NCI-H2107 (cell line): ENCODE measurements around the gene ANKRD11.
"Not testable (repeated sequence)": the region's sequence is repeated elsewhere in the genome, so short reads cannot be mapped to it uniquely, and the experiment has no call there.

Source experiments
- DNase-seq: peaks from one replicate; lab custom pipeline; 2025; lab: John Stamatoyannopoulos, UW

Gene ANKRD11

DNA sequence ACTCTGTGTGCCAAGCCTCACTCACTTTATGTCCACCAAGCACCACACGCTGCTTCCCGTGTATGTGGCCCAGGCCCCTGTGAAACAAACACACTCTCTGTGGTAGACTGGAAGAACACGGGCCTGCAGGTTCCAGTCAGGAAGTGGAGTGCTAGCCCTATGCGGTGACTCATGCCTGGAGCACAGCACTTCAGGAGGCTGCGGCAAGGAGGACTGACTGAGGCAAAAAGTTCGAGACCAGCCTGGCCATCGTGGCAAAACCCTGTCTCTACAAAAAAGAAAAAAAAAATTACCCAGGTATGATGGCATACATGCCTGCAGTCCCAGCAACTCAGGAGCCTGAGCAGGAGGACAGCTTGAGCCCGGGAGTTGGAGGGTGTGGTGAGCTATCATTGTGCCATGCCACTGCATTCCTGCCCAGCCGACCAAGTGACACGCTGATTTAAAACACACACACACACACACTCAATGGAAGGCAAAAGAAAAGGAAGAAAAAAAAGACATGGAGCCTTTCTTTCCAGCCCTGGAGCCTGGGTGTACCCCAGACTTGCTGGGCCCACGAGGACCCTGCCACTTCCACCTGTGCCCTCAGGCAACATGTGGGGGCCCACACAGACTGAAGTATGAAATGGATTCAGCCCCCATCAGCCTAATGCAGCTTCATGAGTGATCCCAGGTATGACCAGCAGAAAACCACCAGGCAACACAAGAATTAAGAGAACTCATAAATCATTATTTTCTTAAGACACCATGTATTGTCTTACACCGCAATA is 126.6 kb downstream of the ANKRD11 start:
- DNase-seq: no peak

DNA sequence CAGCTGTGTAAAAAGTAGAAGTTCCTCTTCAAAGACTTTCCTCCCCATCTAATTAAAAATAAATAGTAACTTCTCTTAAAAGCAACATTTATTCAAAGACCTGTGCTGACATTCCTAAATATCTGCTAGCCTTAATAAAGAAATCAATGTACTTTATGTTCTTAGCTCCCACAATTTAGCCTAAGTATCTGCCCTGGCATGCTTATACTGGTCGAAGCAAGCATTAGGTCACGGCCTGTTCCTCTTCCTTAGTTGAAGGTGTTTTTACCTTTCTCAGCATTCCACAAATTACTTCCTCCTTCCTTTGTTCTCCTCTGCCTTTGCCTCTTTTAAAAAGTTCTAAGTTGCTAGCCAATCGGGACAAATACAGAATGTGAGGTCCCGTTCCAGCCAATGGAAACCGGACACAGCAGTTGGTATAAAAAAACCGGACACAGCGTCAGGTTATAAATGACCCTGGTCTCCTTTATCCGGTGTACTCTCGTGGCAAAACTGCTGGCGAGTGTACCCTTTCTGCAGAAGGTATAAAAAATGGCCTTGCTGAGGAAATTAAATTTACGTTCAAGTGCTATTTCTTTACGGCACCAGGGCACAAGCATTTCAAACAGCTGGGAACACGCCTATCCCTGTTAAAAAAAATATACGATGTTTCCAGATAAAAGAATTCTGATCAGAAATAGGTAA is 127.7 kb downstream of the ANKRD11 start:
- not testable (repeated sequence) for DNase-seq

DNA sequence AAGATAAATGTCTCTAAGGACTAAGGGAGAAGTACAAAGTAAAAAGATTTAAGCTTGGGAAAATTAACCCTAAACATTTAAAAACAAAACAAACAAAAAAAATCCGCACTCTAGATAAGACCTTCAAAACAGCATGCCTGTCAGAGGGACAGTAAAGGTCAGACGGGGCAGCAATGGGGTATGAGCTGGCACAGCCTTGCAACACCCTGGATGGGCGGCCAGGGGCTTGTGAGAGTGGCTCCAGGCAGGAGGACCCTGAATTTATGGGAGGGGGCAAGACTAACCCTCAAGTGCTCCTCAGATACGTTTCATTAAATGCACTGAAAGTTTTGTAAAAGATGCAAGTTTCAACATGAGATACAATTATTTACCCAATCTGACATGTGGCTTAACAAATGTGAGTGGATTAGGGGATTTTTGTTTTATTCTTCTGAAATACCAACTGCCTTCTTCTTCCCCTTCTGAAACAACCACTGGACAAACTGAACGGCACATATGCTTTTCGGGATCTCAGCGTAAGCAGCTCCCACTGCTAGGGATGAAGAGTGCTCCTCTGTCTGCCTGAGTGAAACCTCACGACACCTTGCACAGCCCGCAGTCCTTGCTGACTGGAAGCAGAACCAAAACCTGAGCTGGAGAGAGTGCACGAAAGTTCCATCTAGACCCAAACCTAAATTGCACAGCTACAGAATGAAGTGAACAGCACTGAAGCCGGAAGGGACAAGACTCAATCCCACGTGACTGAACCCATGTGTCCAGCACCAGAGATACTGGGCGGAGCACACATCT is 128.4 kb downstream of the ANKRD11 start:
- DNase-seq: no peak

DNA sequence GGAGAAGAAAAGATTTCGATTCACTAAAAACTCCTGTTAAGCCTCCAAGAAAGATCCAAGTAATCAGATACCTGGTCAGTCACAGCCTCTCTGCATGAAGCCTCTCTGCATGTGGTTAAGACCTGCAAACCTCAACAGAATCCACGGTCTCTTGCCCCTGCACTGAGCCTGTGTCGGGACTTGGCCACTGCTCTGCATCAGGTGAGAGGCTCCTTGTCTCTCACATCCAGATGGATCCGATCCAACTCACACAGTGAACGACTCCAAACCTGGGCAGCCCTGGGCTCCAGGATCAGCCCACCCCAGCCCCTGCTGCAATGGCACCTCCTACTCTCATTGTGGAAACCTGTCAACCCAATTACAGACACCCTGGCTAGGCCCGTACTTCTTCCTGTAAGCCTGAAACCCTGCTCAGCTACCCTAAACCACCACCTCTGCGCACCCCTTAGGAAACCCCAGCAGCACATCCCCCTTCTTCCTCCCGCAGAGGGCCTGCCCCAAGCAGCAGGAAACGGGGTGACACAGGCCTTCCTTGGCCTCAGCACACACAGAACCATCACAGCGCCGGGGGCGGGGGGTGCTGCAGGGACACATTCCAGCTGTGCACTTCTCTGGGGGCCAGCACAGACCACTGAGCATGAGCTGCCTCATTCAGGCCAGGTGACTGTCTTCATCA is 129.5 kb downstream of the ANKRD11 start:
- no peak for DNase-seq

DNA sequence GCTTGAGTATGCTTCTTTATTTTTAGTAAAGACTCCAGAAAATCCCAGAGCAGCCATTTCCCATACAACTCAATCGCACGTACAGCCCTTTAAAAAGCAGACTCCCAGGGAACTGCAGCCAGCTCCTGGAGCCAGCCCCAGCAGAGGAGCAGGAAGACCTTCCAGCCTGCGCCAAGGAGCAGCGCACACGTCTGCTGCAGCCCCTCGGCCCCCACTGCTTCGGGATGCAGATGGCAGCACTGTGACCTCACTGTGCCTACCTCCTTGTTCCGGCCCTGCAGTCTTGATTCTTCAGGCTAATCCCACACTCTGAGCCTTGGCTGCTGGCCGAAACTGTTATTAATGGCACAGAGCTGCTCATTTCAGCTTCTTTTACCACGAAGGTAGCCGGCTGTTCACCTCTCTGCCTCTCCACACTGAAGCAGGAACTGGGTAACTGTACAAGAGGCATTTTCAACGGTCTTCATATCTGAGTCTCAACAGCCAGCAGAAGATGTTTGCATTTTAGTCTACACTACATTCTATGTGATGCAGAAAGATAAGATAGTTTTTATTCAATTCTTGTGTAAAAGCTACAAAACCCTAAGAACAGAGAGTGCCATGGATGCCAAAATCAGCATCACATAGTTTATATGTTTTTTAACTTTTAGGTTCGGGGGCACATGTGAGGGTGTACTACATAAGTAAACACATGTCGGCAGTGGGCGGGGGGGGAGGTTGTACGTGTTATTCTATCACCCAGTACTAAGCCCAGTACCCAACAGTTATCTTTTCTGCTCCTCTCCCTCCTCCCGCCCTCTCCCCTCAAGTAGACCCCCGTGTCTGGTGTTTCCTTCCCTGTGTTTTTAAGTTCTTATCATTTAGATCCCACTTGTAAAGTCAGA is 130.9 kb downstream of the ANKRD11 start:
- DNase-seq: no peak

DNA sequence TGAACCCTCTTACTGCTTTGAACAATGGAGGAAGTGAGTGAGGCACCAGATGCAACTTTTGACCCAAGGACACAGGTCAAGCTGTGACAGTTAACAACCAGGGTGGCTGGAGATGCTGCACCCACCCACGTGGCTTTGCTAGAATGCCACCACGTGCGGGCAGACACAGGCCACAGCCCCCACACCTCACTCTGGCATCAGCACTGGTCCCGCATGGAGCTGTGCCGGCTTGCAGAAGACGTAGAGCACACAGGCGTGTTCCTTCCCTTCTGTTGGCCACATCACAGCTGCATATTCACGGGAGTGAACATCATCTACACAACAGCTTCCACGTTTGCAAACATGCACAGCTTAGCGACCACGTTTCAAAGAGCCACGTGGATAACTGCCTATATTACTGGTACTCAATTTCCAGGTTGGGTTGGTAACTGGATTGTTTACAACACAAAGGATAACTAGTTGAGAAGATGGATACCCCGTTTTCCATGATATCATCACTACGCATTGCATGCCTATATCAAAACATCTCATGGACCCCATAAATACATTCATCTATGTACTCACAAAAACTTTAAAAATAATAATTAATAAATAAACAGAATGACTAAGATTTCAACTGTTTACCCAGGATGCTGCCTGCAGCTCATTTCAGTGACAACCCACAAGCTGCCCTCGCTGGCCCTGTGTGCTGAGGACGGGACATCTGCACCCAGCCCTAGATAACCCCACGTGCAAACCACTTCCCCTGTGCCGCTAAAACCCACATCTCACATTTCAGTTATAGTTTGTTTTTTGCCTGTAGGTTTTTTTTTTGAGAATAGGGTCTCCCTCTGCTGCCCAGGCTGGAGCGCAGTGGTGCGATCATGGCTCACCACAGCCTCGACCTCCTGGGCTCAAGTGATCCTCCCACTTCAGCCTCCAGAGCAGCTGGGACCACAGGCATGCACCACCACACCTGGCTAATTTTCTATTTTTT is 132.0 kb downstream of the ANKRD11 start:
- DNase-seq: no peak

DNA sequence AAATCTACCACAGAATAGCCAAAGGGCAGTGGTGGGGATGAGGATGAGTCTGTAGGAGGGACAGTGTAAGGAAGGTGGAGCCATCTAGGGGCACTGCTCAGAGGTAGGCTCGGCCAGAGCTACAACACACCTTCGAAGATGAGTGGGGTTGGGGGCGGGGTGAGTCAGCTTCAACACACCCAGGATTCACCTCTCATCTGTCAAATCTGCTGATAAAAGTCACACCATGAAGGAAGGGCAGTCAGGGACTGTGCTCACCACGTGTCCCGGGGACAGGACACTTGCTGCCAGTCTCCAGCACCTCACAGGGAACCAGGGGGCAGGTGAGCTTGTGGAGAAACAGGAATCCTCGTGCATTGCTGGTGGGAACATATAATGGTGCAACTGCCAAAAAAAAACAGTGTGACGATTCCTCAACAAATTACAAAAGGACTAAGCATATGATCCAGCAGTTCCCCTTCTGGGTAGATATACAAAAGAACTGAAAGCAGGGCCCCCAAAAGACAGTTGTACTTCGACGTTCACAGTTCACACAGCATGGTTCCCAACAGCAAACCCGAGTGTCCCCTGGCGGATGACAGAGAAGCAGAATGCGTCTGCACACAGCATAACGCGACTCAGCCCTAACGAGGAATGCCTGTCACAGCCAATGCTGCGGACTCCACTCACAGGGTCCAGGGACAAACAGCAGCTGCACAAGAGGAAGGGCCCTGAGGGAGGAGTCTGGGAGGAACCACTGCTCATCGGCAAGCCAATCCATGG is 133.1 kb downstream of the ANKRD11 start:
- no peak for DNase-seq

DNA sequence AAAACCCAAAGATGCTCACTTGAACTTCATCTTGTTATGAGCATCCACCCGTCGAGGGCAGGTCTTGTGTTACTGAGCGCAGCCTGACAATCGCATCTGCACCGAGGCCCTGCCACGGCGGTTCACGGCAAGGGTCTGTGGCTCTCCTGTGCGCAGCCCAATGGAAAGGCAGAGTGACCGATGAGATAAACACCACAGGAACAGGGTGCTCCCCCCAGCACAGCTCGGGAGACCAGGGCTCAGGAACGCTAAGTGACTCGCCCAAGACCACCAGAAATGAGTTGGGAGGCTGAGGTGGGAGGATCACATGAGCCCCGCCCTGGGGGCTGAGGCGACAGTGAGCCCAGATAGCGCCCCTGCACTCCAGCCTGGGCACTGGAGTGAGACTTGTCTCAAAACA is 134.7 kb downstream of the ANKRD11 start:
- no peak for DNase-seq

DNA sequence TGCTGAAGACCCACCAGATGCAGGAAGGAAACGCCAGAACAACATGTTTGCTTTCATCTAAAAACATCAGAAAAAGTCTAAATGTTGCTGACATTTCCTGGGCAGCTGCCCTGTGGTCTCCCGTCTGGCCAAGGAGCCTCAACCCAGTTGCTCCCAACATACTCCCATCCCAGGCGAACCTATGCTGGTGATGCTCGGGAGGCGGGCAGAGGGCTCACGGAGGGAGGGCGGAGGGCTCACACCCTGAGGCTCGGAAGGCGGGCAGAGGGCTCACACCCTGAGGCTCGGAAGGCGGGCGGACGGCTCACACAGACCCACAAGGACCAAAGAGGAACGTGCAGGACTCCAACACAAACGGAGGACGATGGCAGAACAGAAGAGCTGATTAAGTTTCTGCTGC is 135.4 kb downstream of the ANKRD11 start:
- no peak for DNase-seq

DNA sequence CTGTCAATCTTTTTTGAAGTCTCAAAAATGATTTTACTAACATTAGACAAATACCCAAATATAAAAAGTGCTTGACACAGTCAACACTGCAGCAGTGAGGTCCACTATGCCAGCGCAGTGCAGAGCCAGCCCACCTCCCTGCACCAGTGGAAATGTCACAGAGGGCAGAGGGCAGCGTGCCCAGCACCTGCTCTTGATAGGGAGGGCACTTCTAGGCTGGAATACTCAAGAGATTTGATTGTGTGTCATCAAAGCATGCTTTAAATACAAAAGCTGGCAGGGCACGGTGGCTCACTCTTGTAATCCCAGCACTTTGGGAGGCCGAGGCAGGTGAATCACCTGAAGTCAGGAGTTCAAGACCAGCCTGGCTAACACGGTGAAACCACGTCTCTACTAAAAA is 136.0 kb downstream of the ANKRD11 start:
- DNase-seq: no peak

DNA sequence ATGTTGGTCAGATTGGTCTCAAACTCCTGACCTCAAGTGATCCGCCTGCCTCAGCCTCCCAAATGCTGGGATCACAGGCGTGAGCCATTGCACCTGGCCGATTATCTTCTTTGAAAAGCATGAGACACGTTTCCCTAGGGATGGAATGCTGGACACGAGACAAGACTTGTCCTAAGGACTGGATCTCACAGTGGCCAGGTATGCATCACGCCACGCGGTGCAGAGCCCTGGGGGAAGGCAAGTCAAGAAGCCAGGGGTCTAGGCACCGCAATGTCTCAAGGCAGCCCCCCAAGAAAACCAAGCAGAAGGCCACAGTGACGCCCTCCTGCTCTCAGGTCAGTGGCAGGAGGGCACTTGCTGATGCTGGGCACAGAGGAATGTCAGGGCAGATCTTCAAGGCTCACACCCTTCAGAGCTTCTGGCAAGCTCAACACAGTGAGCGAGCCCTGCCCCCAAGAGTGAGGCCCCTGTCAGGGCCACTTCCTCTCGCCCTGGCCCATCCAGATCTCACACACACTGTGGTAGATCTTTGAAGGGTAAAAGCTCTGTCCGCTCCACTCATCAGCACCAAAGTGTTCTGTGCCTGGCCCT is 138.2 kb downstream of the ANKRD11 start:
- DNase-seq: no peak

DNA sequence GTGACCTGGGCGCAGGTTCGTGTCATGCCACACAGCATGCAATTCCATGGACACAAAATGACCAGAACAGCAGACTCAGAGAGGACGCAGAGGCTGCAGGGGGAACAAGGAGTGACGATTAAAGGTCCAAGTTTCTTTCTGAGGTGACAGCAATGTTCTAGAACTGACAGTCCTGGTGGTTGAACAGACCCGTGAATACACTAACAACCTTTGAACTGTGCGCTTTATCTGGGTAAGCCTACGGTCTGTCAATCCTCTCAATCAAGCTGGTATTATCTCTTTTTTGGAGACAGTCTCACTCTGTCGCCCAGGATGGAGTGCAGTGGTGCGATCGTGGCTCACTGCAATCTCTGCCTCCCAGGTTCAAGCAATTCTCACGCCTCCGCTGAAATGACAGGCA is 138.7 kb downstream of the ANKRD11 start:
- DNase-seq: no peak

DNA sequence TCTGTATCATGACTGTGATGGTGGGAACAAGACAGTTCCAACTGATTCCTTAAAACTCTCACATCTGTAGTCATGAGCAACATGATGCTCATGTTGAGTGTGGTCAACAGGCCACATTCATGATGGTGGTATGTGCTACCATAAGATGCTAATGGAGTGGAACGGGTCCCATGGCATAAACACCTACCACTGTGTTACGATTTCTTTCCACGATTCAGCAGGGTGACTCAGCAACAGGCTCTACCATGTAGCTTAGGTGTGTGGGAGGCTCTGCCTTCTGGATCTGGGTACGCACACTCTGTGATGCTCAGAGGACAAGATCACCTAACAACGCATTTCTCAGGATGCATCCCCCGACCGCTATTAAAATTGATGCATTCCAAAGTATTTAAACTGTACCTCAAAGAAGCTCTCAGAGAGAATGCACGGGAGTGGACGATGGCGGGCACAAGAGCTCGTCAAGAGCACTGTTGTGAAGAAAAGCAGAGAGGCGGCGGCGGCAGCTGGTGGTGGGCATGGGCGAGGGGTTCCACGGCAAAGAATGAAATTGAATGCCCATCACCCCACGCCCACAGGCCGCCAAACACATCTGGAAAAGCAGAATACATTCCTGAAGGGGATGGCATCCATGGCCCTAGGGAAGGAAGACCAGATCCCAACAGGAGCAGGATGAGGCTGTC is 139.5 kb downstream of the ANKRD11 start:
- no peak for DNase-seq

DNA sequence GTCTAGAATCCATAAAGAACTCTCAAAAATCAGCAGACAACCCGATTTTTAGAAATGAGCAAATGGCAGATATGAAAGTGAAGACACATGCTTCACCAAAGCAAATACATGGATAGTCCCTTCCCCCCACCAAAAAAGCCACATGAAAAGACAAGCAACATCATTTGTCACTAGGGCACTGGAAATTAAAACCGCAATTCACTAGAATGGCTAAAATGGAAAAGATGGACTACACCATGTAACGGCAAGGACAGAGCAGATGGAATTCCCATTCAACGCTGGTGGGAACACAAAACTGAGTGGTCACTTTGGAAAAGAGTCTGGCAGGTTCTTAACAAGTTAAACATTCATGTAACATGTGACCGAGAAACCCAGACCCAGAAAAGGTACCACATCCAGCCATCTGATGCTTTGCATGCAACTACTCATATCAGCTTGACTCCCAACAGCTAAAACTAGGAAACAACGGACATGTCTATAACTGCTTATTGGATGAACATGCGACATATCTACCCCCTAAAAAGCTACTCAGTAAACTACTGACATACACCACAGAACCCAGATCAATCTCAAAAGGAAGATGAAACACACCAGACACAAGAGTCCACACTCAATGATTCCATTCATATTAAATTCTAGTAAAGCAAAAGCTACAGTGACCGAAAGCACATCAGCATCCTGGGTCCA is 140.3 kb downstream of the ANKRD11 start:
- DNase-seq: no peak

DNA sequence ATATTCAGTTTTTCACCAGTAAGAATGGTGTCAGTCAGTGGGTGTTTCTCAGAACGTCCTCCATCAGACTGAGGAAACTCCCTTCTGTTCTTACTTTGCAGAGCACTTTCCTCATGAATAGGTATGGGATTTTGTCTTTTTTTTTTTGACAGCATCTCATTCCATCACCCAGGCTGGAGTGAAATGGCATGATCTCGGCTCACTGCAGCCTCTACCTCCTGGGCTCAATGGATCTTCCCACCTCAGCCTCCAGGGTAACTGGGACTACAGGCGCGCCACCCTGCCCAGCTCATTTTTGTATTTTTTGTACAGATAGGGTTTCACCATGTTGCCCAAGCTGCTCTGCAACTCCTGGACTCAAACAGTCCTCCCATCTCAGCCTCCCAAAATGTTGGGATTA is 142.6 kb downstream of the ANKRD11 start:
- no peak for DNase-seq

DNA sequence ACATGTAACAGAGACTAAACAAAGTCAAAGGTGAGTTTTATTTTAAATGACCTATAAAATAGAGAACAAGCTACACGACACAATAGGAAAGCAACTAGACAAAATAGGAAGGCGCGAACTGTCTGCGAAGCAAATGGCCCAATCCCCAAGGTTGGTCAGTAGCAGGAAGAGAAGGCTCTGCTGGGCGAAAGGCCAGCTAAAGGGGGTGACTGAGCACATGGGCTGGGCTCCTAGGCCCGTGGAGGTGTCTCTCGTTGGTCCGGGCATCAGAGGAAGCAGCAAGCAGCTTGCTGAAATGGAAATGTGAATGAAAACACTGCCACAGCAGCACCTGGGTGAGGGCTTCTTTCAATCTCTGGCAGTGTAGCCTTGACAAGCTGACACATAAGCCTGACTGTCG is 143.5 kb downstream of the ANKRD11 start:
- no peak for DNase-seq

DNA sequence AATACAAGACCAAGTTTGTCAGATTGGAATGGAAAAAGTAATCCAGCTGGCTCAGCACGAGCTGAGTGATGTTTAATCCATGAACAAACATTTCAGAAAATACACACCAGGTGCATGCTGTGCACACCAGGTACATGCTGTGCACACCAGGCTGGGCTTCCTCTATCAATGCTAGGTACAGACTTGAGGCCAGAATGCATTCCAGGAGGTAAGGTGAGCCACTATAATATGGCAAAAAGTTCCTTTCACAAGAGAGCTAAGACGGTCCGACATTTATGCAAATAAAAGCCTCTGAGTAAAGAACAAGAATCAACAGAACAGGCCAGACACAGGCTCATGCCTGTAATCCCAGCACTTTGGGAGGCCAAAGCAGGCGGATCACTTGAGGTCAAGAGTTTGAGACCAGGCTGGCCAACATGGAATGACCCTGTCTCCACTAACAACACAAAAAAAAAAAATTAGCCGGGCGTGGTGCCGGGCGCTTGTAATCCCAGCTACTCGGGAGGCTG is 144.7 kb downstream of the ANKRD11 start:
- DNase-seq: no peak
